UCSD-AML1 (cell line): ENCODE measurements around the gene DEPDC5.

Source experiments
- DNase-seq: peaks from one replicate; lab custom pipeline; 2025; ENCODE audit not compliant: unreplicated experiment; lab: John Stamatoyannopoulos, UW

DEPDC5 gene

DNA sequence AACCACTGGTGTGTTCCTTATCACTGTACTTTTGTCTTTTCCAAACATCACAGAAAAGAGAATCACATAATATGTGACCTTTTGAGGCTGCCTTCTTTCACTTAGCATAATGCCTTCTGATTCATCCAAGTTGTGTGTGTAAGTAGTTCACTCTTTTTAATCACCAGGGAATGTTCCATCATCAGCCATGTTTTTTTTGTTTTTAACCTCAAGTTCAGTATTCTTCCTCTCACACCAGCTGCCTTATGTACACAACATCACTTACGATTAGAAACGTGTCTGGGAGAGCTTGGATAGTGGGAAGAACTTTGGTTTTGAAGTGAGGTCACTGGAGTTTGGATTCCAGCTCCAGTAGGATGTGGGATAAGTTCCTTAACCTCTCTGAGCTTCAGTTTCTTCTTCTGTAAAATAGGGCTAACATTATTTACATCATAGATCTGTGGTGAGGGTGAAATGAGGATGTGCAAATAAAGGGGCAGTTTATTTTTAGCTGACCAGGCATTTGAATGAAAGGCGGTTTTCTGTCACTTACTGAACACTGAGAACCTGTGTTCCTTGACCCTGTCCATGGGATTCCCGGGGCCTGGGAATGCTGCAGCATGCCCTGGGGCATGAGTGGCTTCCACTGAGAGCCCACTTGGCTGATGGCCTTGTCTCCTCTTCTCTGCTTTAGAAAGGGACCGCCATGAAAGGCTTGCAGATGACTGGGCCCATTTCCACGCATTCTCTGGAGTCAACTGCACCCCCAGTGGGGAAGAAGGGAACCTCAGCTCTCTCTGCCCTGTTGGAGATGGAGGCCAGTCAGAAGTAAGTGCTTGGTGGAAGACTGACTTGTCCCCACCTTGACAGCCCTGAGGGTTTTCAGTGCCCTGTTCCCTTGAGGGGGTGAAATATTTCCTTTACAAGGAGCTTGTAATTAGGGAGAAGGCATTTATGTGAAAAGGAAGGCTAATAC is 92.6 kb downstream of the DEPDC5 start:
- DNase-seq = peak; percentile 14

GRCh38 chr22:31848411-31848810 is 94.6 kb downstream of the DEPDC5 start:
- no peak for DNase-seq

- DNase-seq = no peak
Observed at GRCh38 chr22:31850135-31850534, 96.3 kb downstream of the DEPDC5 start.

DNA sequence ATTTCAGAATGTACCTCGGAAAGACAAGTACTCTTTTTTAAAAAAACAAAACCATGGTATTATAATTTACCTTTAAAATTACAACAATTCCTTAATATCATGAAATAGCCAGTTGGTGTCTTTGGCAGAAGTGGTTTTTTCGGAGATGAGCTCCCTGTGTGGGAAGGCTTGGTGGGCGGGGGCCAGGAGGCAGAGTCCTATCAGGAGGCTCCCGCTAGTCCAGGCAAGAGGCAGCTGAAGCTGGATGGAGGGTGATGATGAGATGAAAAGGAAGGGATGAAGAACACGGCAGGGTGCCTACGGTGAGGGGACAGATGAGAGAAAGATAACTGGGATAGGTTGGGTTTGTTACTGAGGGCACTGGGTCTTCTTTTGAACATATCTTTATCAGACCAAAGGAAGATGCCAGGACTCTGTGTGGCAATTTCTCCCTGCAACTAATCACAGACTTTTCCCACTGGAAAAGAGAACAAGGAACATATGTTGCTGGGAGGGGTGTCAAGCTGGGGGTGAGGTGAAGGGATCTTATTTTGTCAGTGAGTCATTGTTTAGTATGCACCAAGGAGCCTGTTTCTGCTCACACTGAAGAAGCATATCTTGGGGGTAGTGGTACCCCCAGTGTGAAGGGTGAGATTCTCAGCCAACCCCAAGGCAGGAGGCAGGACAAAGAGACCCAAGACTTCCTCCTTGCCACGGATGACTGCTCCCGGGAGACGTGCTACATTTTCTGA is 99.0 kb downstream of the DEPDC5 start:
- no peak for DNase-seq

DNA sequence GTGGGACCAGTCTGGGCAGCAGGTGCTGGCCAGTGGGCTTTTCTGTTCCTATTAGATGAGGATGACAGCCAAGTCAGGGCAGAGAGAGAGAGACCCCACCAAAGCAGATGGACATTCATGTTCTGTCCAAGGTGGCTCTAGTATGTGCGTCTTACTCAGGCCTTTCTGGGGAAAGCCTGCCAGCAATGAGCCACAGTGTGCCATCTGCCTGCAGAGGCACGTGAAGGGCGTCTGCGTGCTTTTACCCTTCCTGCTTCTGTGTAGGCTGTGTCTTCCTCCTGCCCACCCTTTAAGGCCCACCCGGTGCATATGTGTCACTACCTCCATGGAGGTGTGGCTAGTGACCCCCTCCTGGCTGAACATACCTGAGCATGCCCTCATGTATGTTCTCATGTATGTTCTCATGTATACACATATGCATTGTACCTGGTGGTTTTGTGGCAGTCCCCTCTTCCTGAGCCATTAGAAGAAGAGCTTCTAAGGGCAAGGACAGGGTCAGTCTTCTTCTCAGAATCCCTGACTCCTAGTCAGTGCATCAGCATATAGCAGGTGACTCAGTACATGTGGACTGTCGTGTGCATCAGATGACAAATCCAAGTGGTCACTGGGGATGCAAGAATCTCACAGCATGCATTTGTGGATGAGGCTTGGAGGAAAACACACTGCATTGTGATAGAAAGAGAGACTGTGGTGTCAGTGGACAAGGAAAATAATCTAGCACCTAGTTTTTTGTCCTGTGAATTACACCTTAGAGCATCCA is 100.1 kb downstream of the DEPDC5 start:
- no peak for DNase-seq

DNA sequence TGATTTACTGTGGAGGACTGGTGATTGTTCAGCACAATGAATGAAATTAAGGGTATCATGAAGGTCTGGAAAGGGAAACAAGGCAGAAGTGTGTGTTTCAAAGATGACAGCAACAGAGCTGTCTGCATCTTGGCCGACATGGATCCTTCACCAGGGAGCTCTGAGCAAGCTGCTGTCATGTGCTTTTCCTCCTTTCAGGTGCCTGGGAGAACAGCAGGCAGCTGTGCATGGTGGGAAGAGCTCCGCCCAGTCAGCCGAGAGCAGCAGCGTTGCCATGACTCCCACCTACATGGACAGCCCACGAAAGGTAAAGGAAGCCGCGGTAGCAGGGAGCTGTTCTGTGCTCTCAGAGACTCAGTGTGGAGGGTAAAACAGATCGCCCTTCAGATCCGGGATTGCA is 103.4 kb downstream of the DEPDC5 start:
- DNase-seq = no peak

GRCh38 chr22:31861226-31861840 is 107.5 kb downstream of the DEPDC5 start:
- no peak for DNase-seq

- DNase-seq = no peak
Observed at GRCh38 chr22:31866918-31867317, 113.1 kb downstream of the DEPDC5 start.

- DNase-seq = no peak
Observed at GRCh38 chr22:31867386-31868153, 113.8 kb downstream of the DEPDC5 start.

DNA sequence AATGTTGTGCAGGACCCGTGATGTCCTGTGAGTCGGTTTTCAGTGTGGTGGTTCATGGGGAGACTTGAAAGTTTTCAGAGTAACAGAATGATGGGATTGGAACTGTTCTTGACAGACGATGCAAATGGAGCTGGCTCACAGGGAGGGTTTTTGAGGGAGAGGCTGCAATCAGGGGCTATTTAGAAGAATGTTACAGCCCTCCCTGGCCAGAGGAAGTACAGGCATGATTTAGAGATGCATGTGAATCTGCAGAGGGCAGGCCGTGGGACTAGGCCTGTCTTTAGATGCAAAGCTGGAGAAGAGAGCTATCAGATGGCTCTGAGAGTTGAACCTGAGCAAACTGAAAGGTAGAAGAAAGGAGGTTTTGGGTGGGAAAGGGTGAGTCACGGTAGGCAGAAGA is 115.9 kb downstream of the DEPDC5 start:
- no peak for DNase-seq

DNA sequence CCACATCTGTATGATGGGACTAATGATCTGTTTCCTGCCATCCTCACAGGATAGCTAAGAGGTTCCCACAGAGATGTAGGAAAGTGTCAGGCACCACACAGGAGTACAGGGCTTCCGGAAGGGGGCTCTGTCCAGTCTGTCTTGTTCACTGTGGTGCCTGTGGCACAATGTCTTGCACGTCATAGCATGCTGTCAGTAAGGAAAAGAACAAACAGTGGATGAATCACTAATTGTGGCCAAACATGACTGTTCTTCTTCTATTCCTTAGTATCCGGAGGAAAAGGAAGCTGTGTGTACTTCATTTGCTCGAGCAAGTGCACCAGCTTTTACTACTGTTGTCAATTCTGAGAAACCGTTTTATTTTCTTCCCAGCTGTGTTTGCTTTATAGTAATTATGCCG is 117.1 kb downstream of the DEPDC5 start:
- DNase-seq = peak; percentile 53

- DNase-seq = no peak
Observed at GRCh38 chr22:31871480-31871879, 117.7 kb downstream of the DEPDC5 start.

DNA sequence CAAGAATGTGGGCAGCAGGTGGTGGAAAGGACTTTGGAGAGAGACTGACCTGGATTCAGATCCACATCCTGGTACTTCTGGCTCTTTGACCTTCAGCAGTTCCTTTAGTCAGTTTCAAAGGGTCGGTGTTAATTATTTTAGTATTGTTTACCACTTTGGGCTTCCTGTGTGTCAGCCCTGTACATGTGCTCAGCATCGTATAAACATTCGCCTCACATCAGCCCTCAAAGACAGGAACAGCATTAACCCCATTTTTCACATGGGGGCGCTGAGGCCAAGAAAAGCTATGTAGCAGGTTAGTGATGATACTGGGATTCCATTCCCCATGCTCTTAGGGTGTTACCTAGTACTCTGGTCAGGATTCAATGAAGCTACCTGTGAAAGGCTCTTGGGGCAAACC is 118.4 kb downstream of the DEPDC5 start:
- peak; percentile 23 for DNase-seq

GRCh38 chr22:31874821-31875220 is 121.0 kb downstream of the DEPDC5 start:
- DNase-seq = no peak

GRCh38 chr22:31876156-31876920 is 122.5 kb downstream of the DEPDC5 start:
- peak; percentile 78 for DNase-seq

GRCh38 chr22:31879585-31879984 is 125.8 kb downstream of the DEPDC5 start:
- DNase-seq = no peak

DNA sequence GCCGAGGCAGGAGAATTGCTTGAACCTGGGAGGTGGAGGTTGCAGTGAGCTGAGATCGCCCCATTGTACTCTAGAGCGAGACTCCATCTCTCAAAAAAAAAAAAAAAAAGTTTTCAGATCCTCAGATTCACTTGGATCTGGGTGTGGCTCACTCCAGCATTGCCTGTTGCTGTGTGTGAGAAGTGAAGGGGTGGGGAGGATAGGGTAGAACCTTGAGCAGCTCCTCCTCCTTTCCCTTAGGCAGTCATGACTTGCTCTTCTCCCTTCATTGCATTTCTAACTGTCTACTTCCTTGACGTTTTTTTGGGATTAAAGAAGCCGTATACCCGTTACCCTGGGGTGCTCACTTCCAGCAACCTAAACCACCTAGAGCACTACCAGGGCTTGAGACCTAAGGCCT is 127.4 kb downstream of the DEPDC5 start:
- DNase-seq = no peak

- DNase-seq = no peak
Observed at GRCh38 chr22:31881865-31882264, 128.0 kb downstream of the DEPDC5 start.

DNA sequence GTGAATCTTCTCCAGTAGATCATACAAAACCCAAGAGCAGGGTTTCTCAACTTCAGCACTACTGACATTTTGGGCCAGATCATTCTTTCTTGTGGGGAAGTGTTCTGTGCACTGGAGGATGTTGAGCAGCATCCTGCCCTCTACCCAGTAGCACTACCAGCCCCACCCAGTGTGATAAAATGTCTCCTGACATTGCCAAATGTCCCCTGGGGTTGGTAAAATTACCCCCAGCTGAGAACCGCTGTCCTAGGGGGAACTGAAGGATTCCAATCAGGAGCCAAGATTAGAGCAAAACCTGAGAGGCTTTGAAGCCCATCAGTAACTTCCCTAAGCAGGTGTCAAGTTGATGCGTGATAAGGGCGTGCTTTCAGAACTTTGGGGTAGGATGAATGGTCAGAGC is 129.2 kb downstream of the DEPDC5 start:
- DNase-seq = no peak

DNA sequence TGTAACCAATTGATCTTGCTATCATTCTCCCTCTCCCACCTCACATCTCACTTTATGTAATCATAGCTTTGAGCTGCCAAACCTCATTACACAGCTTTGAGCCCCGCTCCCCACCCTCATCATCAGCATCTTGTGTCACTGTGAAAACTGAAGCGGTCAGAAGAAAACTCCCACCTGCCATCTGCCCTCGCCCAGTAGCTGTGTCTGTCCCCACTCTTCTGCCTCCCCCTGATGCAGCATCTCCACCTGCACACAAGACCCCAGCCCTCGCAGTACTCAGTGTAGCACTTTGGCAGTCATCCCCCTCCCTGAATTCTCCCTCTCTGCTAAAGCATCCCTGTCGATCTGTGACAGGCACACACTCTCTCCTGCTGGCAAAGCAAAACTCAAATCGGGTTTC is 130.2 kb downstream of the DEPDC5 start:
- no peak for DNase-seq
